CD14-positive monocyte (primary cell): ENCODE measurements around the gene CDK3. TPM values are rescaled to one million over a fixed set of nuclear protein-coding genes. Genes with fewer than 3 reads are reported as not detected.

Experiments
- DNase-seq, 3 donors: peaks; one replicate each; pipeline ENCODE4 v3.0.0-alpha.2; 2011 to 2022
- H2AFZ ChIP-seq: 2 replicates; pipeline ENCODE4 v1.6.0; 2012; ENCODE audit warnings: mild to moderate bottlenecking, low read depth, low read length, inconsistent platforms; ENCODE audit not compliant: insufficient read depth, poor library complexity, severe bottlenecking
- H3K27ac ChIP-seq, 2 donors: 1 replicate in 1 of 2; 2 replicates in 1 of 2; pipeline ENCODE4 v1.5.1; 2012 to 2013; ENCODE audit warnings: low read length in 2 of 2, control low read depth in 1 of 2, inconsistent platforms in 1 of 2, low read depth in 1 of 2, mild to moderate bottlenecking in 1 of 2
- H3K27me3 ChIP-seq, 2 donors: one replicate each; pipeline versions ENCODE4 v1.6.0 to v1.6.1; 2011 to 2013; ENCODE audit warnings: low read length in 2 of 2; ENCODE audit not compliant: control insufficient read depth in 2 of 2, insufficient read depth in 2 of 2
- H3K36me3 ChIP-seq, 2 donors: replicated peaks in 1 of 2; 1 replicate in 1 of 2; 2 replicates in 1 of 2; pipeline versions ENCODE4 v1.5.1 to v1.6.1; 2012 to 2013; ENCODE audit warnings: low read length in 2 of 2, control low read depth in 1 of 2, inconsistent platforms in 1 of 2, mild to moderate bottlenecking in 1 of 2; ENCODE audit not compliant: insufficient read depth in 2 of 2, control insufficient read depth in 1 of 2
- H3K4me1 ChIP-seq, 2 donors: 1 replicate in 1 of 2; 2 replicates in 1 of 2; pipeline versions ENCODE4 v1.5.1 to v1.6.1; 2012 to 2013; ENCODE audit warnings: low read length in 2 of 2, control low read depth in 1 of 2, inconsistent platforms in 1 of 2, mild to moderate bottlenecking in 1 of 2, moderate library complexity in 1 of 2; ENCODE audit not compliant: insufficient read depth in 2 of 2, control insufficient read depth in 1 of 2
- H3K4me2 ChIP-seq: replicated peaks from 2 replicates; pipeline ENCODE3; 2012; ENCODE audit warnings: low read length, moderate library complexity, mild to moderate bottlenecking; ENCODE audit not compliant: poor library complexity, severe bottlenecking; ENCODE audit errors: extremely low read depth
- H3K4me3 ChIP-seq, 3 experiments: fragments of 200-600 bp in 1 of 3; sonication (generic) in 1 of 3; replicated peaks in 1 of 3; 1 replicate in 2 of 3; 2 replicates in 1 of 3; pipeline ENCODE4 v1.5.1; 2011 to 2013; ENCODE audit warnings: low read length in 3 of 3, mild to moderate bottlenecking in 3 of 3, control low read depth in 2 of 3, low read depth in 2 of 3, inconsistent platforms in 1 of 3, moderate library complexity in 1 of 3
- H3K79me2 ChIP-seq: 2 replicates; pipeline ENCODE4 v1.6.0; 2012; ENCODE audit warnings: mild to moderate bottlenecking, control low read depth, inconsistent platforms, low read length, moderate library complexity; ENCODE audit not compliant: insufficient read depth
- H3K9ac ChIP-seq: 2 replicates; pipeline ENCODE4 v1.6.0; 2017; ENCODE audit warnings: low read length, mild to moderate bottlenecking; ENCODE audit not compliant: insufficient read depth, poor library complexity, severe bottlenecking
- H3K9me3 ChIP-seq, 2 donors: replicated peaks in 1 of 2; 1 replicate in 1 of 2; 2 replicates in 1 of 2; pipeline versions ENCODE4 v1.5.1 to v1.6.1; 2012 to 2013; ENCODE audit warnings: low read length in 2 of 2, control low read depth in 1 of 2; ENCODE audit not compliant: control insufficient read depth in 1 of 2, insufficient read depth in 1 of 2
- H4K20me1 ChIP-seq: 2 replicates; pipeline ENCODE4 v1.6.0; 2012; ENCODE audit warnings: mild to moderate bottlenecking, low read length, control low read depth, moderate library complexity; ENCODE audit not compliant: insufficient read depth
- H3K27ac Mint-ChIP-seq, 7 donors: one replicate each; pipeline ENCODE4 v1.8.0; 2020; ENCODE audit warnings: mild to moderate bottlenecking in 7 of 7, mixed read lengths in 7 of 7, moderate library complexity in 6 of 7, inconsistent platforms in 2 of 7
- H3K27me3 Mint-ChIP-seq, 3 donors: one replicate each; pipeline ENCODE4 v1.8.0; 2021 to 2022; ENCODE audit warnings: low read depth in 3 of 3, mild to moderate bottlenecking in 3 of 3, mixed read lengths in 3 of 3, moderate library complexity in 3 of 3, inconsistent platforms in 1 of 3
- H3K36me3 Mint-ChIP-seq, 2 donors: one replicate each; pipeline ENCODE4 v1.8.0; 2020; ENCODE audit warnings: mixed read lengths in 2 of 2, inconsistent platforms in 1 of 2, mild to moderate bottlenecking in 1 of 2
- H3K4me1 Mint-ChIP-seq: one replicate; pipeline ENCODE4 v1.8.0; 2020; ENCODE audit warnings: mild to moderate bottlenecking, mixed read lengths
- H3K4me3 Mint-ChIP-seq, 2 donors: one replicate each; pipeline ENCODE4 v1.8.0; 2020; ENCODE audit warnings: mild to moderate bottlenecking in 2 of 2, mixed read lengths in 2 of 2, moderate library complexity in 1 of 2
- H3K9me3 Mint-ChIP-seq, 7 donors: one replicate each; pipeline ENCODE4 v1.8.0; 2020 to 2022; ENCODE audit warnings: mixed read lengths in 7 of 7, mild to moderate bottlenecking in 6 of 7, moderate library complexity in 6 of 7, inconsistent platforms in 2 of 7
- WGBS: methylation state at CpG from one replicate; pipeline ENCODE4 v1.1.5; 2013; ENCODE audit warnings: missing lambda C conversion rate; ENCODE audit not compliant: insufficient coverage; 5-methylcytosine and 5-hydroxymethylcytosine counted together
- intact Hi-C, 2 donors: fragments of 100-400 bp; cut with micrococcal nuclease; formaldehyde crosslinking; loops; one replicate each; pipeline versions ENCODE4 v1.15.0 to v1.15.1; 2023
- polyA plus RNA-seq, 3 donors: library from polyadenylated mRNA; depleted of rRNA in 1 of 3; unstranded in 2 of 3; stranded (reverse) in 1 of 3; fragments of 300-500 nt in 2 of 3; fragments of >200 nt in 1 of 3; fragmentation: Illumina TruSeq in 2 of 3; gene quantifications; 1 replicate in 2 of 3; 2 replicates in 1 of 3; pipeline ENCODE4 v1.2.3, GENCODE V29; 2012 to 2021
- TF ChIP-seq, protein P1 (sequence below): fragments of 200-600 bp; IDR thresholded peaks from one replicate; pipeline ENCODE4 v1.8.0; 2022; ENCODE audit warnings: antibody characterized with exemption, mild to moderate bottlenecking

The CDK3 gene
- polyA plus RNA-seq, 3 donors: 25.5 TPM; not detected in 2

DNA sequence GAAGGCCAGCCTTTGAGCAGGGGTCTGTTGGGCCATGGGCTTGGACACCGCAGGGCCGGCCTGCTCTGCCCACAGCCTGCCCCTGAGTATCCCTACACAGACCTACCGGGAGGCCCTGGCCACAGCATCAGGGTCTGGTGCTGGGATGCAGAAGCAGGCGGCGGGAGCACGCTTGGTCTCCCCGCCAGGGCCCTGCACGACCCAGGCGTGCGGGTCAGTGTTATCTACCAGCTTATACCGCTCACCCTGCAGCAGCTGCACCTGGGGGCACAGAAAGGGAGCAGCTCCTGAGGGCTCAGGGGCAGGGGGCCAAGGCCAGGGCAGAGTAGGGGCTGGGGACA lies 17.7 kb downstream of the CDK3 start:
- intact Hi-C loops: no loop called here
- peaks cover 0 to 33% (median 5%) of the 10 kb centered on the region in 3 donors for H3K27me3 Mint-ChIP-seq
- Histone ChIP-seq H3K27ac (no peak overlapping the region), H3K4me1 (no peaks in the 10 kb centered on the region), H3K9ac (no peak overlapping the region), H4K20me1 (no peaks in the 10 kb centered on the region), H3K79me2 (no peaks in the 10 kb centered on the region), H3K9me3 (no peaks in the 10 kb centered on the region), H3K4me2 (no peak overlapping the region), H2AFZ (no peak overlapping the region), H3K27me3 (no peaks in the 10 kb centered on the region), H3K36me3 (no peaks in the 10 kb centered on the region), H3K4me3 (no peak overlapping the region)
- 100% methylated on average over 9 of the region's 11 CpGs for WGBS
- H3K4me3 Mint-ChIP-seq: no peak overlapping the region
- no peaks in the 10 kb centered on the region for H3K36me3 Mint-ChIP-seq
- H3K4me1 Mint-ChIP-seq: peaks cover 1% of the 10 kb centered on the region
- no peak for DNase-seq
- TF ChIP-seq, protein P1, sequence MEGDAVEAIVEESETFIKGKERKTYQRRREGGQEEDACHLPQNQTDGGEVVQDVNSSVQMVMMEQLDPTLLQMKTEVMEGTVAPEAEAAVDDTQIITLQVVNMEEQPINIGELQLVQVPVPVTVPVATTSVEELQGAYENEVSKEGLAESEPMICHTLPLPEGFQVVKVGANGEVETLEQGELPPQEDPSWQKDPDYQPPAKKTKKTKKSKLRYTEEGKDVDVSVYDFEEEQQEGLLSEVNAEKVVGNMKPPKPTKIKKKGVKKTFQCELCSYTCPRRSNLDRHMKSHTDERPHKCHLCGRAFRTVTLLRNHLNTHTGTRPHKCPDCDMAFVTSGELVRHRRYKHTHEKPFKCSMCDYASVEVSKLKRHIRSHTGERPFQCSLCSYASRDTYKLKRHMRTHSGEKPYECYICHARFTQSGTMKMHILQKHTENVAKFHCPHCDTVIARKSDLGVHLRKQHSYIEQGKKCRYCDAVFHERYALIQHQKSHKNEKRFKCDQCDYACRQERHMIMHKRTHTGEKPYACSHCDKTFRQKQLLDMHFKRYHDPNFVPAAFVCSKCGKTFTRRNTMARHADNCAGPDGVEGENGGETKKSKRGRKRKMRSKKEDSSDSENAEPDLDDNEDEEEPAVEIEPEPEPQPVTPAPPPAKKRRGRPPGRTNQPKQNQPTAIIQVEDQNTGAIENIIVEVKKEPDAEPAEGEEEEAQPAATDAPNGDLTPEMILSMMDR: no peak
- no peak overlapping the region for H3K27ac Mint-ChIP-seq
- H3K9me3 Mint-ChIP-seq: peaks cover 0 to 1% (median 0%) of the 10 kb centered on the region in 7 donors

DNA sequence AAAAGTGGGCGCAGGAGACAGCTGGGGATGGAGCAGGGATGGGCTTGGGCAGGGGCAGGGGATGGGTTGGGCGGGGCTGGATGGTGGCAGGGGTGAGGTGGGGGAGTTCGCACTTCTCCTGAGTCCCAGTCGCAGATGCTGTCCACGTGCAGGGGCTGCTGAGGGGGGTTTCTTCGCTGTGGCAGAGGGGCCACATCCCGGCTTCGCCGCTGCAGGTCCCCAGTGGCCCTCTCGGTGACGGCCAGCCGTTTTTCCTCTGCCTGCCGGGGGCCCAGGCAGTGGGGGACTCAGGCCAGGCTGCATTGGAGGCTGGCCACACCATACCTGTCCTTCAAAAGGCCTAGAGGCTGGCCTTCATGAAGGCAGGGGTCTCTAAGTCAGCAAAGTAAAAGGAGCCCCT lies 18.1 kb downstream of the CDK3 start:
- no peak overlapping the region for H3K4me3 Mint-ChIP-seq
- peaks cover 0 to 1% (median 0%) of the 10 kb centered on the region in 7 donors for H3K9me3 Mint-ChIP-seq
- H3K9me3 ChIP-seq: no peaks in the 10 kb centered on the region
- intact Hi-C loops: no loop called here
- DNase-seq: no peak
- no peaks in the 10 kb centered on the region for H3K79me2 ChIP-seq
- H3K9ac ChIP-seq: no peak overlapping the region
- peaks cover 0 to 33% (median 5%) of the 10 kb centered on the region in 3 donors for H3K27me3 Mint-ChIP-seq
- TF ChIP-seq, protein P1: no peak
- H3K27ac ChIP-seq: no peak overlapping the region
- H4K20me1 ChIP-seq: no peaks in the 10 kb centered on the region
- H3K4me1 Mint-ChIP-seq: peaks cover 1% of the 10 kb centered on the region
- no peak overlapping the region for H3K27ac Mint-ChIP-seq
- H3K27me3 ChIP-seq: no peaks in the 10 kb centered on the region
- no peaks in the 10 kb centered on the region for H3K4me1 ChIP-seq
- no peak overlapping the region for H3K4me3 ChIP-seq
- WGBS: 95% methylated on average over 11 of the region's 13 CpGs
- H2AFZ ChIP-seq: no peak overlapping the region
- no peaks in the 10 kb centered on the region for H3K36me3 ChIP-seq
- H3K4me2 ChIP-seq: no peak overlapping the region
- no peaks in the 10 kb centered on the region for H3K36me3 Mint-ChIP-seq
